ENCODE measurements around the gene JAK3.
A peak's percentile ranks its signal among the peaks of the same experiment; 100 is the strongest.
"Not testable (repeated sequence)": the region's sequence is repeated elsewhere in the genome, so short reads cannot be mapped to it uniquely, and the experiment has no call there.

The JAK3 gene

DNA sequence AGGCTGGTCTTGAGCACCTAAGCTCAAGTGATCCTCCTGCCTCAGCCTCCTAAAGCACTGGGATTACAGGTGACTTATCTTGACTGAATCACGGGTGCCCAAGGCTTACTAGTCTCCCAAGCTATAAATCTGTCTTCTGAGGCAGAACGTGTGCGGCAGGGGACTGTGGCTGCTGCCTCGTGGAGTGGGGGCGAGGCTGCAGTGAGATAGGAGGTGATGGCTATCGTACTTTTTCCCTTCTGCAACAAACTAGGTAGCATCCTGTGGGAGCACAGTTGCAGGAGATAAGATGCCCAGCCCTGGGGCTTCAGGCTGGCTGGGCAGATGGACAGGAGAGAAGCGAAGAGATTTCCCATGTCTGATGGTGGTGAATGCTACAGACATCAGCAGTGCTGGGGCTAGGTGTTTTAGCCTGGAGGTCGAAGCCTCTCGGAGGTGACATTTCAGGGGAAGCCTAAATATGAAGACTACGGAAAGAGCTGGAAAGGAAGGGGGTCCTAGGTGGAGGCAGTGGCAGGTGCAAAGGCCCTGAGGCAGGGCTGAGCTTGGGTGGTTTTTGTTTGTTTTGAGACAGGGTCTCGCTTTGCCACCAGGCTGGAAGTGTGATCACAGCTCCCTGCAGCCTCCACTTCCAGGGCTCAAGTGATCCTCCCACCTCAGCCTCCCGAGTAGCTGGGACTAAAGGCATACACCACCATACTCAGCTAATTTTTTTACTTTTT, 45.5 kb downstream of the JAK3 start:
- no peak for DNase-seq

DNA sequence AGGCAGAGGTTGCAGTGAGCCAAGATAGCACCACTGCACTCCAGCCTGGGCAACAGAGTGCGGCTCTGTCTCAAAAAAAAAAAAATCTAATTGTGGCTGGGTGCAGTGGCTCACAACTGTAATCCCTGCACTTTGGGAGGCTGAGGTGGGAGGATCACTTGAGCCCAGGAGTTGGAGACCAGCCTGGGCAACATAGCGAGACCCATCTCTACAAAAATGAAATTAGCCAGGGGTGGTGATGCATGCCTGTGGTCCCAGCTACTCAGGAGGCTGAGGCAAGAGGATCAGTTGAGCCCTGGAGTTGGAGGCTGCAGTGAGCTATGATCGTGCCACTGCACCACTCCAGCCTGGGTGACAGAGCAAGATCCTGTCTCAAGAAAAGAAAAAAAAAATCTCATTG, 49.2 kb downstream of the JAK3 start:
- DNase-seq: not testable (repeated sequence)

DNA sequence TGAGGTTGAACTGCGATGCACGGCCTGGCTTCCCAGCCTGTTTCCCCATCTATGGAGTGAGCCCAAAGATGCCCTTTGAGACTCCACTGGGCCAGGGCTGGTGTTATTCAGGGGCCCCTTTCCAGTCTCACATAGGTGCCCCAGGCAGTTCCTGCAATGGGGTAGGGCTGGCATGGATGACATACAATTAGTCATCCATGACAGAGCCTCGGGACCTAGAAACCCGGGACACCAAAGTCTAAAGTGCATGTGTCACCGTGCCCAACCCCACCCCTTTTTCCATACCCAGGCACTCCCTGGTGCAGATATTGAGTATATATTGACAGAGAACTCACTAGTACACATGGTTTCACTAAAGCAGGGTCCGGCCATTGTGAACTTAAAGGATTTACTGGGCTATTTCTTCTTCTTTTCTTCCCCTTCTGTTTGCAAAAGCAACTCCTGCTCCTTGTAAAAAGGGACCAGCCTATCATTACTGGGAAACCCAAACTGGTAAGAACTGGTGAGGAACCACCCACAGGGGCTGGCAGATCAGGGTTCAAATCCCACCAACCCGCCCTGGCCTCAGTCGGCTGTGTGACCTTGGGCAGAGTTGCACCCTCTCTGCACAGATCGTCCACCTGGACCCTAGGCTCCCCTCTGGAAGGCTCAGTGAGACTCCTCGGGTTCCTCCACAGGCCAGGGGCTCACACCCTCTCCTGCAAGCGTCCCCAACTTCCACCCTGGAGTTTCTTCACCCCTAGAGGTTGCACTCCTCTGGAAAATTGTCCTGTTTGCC, 50.2 kb downstream of the JAK3 start:
- no peak for DNase-seq

DNA sequence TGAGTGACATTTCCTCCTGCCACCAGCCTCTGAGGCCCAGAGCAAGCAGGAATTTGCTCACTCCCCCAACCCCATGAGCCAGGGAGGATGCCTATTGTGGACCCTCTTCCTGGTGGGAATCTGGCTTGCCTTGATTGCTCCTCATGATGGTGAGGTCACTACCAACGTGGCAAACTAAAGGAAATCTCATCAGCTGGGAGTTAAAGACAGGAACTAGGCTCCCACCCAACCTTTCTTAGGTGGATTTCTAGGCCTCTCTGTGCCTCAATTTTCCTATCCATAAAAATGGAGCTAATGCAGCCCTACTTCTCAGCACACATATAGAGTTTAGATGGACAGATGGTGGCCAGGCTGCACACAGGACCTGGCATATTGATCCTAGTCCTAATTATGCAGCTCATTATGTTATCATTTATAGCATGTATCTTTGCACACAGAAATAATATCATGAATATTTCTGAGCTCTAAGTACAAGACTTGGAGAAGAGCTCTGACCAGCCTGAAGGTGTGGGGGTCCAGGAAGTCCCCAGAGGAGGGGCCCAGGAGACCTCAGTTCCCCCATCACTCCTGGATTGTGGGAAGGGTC, 50.9 kb downstream of the JAK3 start:
- DNase-seq: no peak

DNA sequence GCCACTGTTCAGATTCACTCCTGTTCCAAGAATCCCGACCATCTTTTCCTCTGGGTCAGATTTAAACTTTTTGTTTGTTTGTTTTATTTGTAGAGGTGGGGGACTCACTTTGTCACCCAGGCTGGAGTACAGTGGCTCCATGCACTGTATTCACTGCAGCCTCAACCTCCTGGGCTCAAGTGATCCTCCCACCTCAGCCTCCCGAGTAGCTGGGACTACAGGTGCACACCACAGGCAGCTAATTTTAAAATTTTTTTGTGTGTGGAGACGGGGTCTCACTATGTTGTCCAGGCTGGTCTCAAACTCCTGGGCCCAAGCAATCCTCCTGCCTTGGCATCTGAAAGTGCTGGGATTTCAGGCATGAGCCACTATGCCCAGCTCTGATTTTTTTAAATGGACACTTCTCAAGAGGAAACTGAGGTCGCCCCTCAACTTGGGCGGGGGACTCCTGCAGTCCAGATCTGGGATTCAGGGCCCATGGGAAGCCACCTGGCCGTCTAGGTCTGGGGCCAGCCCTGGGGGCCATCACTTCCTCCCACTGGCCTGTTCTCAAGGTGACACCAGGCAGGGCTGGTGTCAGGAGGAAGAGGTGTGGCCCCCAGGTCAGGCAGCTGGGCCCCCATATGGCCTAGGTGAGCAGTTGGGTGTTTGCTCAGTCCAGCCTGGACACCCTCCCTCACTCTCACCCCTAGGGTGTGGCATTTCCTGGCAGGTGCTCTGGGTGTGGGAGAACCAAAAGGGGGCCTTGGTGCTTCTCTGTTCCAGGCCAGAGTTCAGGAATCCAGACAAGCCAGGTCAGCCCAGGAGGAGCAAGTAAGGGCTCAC, 51.6 kb downstream of the JAK3 start:
- DNase-seq: no peak

DNA sequence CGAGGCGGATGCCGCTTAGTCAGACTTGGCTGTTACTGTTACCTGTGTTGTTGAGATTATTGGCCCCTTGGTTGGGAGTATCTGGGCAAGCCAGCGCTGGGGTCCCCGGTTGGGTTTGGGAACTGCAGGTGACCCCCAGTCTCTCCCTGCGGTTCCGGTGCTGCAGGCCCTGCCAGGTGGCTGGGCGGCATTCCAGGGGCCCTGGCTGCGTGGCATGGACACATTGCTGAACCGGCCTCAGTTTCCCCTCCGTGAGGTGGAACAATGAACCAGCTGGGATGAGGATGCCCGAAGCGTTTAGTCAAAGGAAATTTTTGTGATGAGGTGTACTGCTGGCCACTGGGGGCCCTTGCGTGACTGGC, 52.3 kb downstream of the JAK3 start:
- DNase-seq: no peak

DNA sequence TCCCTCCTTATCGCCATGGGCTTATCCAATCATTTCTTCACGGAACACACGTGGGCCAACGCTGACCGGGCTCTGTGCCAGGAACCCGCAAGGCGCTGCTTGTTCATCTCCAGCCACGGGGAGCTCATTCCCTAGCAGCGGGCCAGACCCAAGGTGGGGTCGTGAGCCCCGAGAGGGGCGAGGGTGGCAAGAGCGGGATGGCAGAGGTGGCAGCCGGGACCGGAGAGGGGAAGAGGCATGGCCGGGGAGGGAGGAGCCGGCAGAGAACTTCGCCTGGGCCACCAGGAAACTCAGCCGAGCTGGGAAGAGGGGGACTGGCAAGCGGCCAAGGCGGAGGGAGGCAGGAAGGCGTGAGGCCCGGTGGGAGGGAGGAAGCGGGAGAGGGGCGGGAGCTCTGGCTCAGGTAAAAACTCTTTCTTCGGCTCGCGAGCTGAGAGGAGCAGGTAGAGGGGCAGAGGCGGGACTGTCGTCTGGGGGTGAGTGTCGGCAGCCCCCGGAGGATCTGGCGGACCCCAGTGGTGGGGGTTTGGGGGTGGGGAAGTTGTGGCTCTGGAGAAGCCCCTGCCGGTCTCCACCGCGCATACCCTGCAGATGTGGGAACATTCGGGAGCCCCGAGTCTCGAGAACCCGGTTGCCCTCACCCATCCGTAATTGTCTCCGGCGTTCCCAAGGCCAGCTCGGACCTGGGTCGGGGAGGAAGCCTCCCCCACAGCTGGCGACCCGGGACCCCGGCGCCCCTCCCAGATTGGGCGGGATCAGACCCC, 52.9 kb downstream of the JAK3 start, which contains the start of gene B3GNT3:
TSS of gene B3GNT3 (plus strand) at position 408 of the 764 bp plus-strand sequence. CDS start 12,670 bp downstream, outside the sequence.
- DNase-seq: peak; percentile 13

DNA sequence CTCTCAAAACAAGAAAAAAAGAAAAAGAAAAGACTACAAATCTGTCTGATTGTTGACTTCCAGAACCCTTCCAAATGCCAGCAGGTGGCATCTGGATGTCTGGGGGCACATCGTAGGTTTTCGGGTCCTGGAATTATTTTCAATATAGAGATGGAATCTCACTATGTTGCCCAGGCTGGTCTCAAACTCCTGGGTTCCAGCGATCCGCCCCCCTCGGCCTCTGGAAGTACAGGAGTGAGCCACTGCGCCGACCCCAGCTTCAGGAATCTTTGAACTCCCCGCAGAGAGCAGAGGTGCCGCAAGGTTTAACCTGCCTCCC, 53.4 kb downstream of the JAK3 start:
- DNase-seq: no peak

DNA sequence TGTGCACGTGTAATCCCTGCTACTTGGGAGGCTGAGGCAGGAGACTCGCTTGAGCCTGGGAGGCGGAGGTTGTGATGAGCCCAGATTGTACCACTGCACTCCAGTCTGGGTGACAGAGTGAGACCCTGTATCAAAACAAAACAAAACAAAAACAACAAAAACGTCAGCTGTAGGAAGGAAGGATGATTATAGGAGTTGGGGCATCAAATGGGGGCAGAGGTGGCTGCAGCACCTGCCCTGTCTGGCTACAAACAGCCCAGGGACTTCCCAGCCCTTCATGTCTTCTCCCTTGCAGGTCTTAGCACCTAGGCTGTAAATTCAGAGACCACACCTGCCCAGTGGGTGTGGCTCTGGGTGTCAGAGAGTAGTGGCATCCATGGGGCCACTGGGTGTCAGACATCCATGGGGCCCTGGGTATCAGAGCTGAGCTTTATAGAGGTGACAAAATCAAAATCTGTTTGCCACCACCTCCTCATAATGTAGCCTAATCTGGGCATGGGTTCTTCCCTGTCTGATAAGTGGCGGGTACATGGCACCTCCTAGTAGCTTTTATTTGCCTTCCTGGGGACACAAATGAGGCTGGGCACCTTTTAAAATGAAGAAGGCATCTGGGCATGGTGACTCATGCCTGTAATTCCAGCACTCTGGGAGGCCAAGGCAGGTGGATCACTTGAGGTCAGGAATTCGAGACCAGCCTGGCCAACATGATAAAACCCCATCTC, 57.6 kb downstream of the JAK3 start:
- DNase-seq: no peak

DNA sequence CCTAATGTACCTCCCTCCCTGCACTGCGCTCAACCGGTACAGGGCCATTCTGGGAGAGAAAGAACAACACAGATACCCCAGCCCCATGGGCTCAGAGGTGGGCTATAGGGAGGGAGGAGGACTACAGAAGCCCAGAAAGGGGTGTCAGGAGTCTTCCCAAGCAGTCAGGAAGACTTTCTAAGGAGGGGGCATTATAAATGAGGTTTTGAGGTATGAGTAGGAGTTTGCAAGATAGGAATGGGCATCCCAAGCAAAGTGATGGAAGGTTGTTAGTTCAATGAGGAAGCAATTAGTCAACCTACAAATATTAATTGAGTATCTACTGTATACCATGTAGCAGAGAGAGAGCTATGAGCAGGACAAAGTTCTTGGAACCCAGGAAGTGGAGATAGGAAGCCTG, 59.1 kb downstream of the JAK3 start:
- DNase-seq: no peak

DNA sequence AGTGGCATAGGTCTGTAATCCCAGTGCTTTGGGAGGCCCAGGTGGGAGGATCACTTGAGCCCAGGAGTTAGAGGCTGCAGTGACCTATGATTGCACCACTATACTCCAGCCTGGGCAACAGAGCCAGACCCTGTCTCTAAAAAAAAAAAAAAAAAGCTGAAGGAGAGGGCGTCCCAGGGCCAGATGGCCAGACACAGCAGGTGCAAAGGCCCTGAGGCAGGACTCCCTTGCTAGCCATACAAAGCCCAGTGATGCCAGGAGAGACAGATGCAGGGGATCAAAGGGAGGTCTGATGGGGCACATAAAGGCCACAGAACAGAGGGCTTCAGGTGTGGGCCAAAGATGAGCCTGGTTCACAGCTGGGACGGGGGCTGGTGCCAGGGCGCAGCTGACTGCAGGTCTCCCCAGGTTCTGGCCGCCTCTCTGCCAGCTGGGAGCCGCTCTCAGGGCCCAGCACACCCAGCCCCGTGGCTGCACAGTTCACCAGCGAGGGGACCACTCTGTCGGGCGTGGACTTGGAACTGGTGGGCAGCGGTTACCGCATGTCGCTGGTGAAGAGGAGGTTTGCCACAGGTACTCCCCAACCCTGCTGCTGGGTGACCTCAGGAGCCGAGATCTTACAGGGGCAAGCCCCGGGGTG, 60.4 kb downstream of the JAK3 start:
- no peak for DNase-seq

DNA sequence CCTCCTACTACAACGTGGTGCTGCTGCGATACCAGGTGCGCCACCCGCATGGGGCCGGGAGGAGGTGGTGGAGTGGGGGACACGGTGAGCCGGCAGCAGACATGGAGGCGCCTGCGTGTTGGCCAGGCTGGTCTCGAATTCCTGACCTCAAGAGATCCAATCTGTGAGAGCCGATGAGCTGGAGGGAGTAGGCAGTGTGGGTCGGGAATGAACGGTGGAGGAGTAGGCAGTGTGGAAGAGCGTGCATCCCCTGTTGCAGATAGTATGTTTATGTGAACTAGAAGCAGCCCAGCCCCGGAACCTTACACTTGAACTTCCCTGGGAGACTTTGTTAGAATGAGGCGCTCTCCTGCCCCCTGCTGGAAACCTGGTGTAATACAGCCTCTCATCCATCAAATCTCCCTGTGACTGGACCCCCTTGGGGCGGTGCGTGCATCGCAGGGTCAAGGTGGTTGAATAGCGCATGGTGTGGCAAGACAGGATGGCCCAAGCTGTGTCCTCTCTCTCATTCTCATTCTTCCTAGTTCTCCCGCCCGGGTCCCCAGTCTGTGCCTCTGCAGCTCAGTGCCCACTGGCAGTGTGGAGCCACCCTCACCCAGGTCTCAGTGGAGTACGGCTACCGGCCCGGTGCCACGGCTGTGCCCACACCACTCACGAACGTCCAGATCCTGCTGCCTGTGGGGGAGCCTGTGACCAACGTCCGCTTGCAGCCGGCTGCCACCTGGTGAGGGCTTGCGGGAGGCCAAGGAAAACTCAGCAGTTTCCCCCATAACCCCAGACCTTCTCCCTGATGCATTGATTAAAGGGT, 63.4 kb downstream of the JAK3 start:
- DNase-seq: peak; percentile 46

DNA sequence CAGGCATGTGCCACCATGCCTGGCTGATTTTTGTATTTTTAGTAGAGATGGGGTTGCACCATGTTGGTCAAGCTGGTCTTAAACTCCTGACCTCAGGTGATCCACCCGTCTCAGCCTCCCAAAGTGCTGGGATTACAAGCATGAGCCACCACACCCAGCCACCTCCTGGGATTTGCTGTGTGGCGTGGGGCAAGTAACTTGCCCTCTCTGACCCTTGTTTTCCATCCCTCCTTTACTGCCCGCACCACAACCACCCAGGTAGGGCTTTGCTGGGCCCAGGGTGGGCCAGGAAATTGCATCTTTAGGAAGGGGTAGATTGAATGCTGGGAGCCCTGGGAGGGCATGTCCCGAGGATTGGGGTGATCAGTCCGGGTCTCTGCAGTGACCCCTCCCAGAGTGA, 64.1 kb downstream of the JAK3 start:
- not testable (repeated sequence) for DNase-seq

DNA sequence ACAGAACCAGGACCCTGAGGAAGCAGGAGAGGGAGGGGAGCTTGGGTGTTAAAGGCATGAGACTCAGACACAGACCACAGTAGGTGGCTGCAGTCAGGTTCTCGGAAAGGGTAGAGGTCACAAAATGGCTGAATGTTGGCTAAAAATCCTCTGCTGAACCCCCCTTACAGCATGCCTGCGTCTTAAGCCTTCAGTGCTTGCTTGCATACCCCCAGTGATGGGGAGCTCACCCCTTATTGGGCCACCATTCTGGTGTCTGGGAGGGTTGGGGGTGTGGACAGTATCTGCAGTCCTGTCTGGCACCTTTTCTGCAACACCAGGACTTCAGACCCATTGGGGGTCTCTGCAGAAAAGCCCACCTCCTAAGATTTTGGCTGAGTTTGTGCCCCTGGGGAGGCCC, 67.0 kb downstream of the JAK3 start:
- DNase-seq: no peak

DNA sequence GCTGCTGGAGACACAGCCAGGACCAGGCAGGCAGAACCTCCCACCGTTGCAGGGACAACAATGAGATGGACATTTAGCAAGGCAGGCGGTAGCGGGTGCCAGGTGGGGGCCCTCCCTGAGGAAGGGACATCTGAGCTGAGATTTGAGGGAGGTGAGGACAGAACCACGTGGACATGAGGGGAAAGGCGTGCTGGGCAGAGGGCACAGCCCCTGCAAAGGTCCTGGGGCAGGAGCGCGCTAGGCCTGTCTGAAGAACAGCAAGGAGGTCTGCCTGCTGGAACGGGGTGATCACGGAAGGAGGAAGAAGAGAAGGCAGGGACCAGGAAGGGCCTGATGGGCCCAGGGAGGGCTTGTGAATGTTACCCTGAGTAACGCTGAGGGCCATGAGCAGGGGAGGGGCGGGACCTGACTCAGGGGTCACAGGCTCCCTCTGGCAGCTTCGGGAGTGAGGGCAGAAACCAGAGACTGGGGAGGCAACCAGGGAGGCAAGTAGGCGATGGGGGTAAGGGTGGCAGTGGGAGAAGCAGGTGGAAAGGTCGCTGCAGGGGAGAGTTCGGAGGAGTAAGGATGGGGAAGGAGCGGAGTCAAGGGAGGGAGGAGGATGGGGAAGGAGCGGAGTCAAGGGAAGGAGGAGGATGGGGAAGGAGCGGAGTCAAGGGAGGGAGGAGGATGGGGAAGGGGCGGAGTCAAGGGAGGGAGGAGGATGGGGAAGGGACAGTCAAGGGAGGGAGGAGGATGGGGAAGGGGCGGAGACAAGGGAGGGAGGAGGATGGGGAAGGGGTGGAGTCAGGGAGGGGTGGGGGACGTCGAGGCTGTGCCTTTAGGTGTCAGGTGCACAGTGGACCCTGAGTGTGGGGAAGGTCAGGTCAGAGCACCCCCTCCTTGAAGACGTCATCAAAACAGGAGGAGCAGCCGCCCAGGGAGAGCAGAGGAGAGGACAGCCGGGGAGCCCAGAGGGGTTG, 68.5 kb downstream of the JAK3 start:
- DNase-seq: no peak

DNA sequence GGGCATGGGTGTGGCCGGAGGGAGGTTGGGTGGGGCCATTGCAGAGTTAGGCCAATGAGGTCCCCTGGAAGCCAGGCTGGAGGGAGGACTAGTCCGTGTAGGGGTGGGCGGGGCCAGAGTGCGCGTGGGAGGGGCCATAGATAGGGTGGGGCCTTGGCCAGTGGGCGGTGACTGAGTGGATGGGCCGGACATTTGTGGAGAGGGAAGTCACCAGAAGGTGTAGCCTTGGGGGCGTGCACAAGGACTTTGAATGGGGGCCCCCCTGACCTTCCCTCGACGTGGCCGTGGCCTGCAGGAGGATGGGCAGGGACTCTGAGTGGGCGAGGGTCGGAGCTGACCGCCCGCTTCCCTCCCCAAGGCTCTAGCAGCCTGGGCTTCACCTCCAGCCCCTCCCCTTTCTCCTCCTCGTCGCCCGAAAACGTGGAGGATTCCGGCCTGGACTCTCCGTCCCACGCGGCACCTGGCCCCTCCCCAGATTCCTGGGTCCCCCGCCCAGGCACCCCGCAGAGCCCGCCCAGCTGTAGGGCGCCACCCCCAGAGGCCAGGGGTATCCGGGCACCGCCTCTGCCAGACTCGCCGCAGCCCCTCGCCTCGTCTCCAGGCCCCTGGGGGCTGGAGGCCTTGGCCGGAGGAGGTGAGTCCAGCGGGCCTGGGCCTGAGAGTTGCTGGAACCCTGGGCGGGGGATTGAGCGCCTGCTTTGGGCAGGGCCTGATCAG, 69.4 kb downstream of the JAK3 start:
- DNase-seq: no peak

DNA sequence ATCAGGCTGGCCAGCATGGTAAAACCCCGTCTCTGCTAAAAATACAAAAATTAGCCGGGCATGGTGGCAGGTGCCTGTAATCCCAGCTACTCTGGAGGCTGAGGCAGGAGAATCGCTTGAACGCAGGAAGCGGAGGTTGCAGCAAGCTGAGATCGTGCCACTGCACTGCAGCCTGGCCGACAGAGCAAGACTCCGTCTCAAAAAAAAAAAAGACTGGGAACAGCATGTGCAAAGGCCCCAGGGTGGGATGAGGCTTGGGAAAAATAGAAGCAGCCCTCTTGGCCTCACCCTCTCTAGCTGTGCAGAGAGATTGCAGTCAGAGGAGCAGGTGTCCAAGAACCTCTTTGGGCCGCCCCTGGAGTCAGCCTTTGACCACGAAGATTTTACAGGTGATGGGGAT, 69.9 kb downstream of the JAK3 start:
- not testable (repeated sequence) for DNase-seq

DNA sequence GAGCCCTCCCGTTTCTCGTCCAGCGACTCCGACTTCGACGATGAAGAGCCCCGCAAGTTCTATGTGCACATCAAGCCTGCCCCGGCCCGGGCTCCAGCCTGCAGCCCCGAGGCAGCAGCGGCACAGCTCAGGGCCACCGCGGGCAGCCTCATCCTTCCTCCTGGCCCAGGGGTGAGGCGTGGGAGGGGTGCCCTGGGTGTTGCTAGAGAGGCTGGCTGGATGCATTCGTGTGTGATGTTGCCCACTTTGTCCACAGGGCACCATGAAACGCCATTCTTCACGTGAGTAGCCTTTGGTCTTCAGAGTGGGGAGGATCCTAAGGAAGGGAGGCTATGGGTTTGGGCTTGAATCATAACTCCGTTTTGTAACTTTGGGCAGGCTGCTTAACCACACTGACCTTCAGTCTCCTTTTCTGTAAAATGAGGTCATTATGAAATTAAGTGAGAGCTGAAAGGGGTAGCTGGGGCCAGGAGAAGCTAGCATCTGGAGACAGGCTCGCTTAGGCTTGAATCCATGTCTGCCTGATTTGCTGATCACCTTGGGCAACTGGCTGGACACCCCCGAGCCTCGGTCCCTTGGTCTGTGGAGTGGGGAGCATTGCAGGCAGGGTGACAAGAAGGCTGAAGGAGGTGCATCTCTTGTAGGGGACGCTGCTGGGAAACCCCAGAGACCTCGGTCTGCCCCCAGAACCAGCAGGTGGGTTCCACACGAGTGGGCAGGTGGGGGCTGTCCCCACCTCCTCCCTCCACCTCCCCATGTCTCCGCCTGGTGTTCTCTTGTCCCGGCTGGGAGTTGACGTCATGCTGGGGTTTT, 71.6 kb downstream of the JAK3 start:
- no peak for DNase-seq
